IMR-90 (cell line): ENCODE results near the gene NCSTN. TPM values are rescaled to one million over a fixed set of nuclear protein-coding genes. Genes with fewer than 3 reads are reported as not detected.

ENCODE experiments used
- ATAC-seq: fragments of 200-7000 bp; cut with Tn5 transposase; 2 replicates; pipeline ENCODE4 v1.9.1; 2020; ENCODE audit warnings: low read depth, mild to moderate bottlenecking, moderate library complexity
- BruUV-seq: library from RNA; stranded (reverse); fragments of 400-500 nt; replicated peaks from 2 replicates; lab custom pipeline; 2021; lab: Mats Ljungman, UMichigan
- CTCF ChIA-PET: fragments of 300-600 bp; formaldehyde crosslinking; extraction: SDS; loops from one replicate; lab custom pipeline; 2021; ENCODE audit warnings: antibody characterized with exemption; lab: Yijun Ruan, JAX
- POLR2A ChIA-PET: fragments of 300-600 bp; sonication (Branson Sonifier 250); formaldehyde crosslinking; loops from one replicate; lab custom pipeline; 2022; ENCODE audit warnings: antibody characterized with exemption; ENCODE audit not compliant: unreplicated experiment; lab: Charles Lee
- DNase-seq: peaks from one replicate; pipeline ENCODE4 v3.0.0; 2013
- H2AFZ ChIP-seq: replicated peaks from 2 replicates; pipeline ENCODE3; 2013; ENCODE audit warnings: low read length, mild to moderate bottlenecking; ENCODE audit not compliant: poor library complexity
- H2AK5ac ChIP-seq: 2 replicates; pipeline ENCODE4 v1.6.1; 2013; ENCODE audit warnings: low read depth, low read length, inconsistent platforms
- H2AK9ac ChIP-seq: replicated peaks from 2 replicates; pipeline ENCODE3; 2013; ENCODE audit warnings: mild to moderate bottlenecking, low read depth, low read length, moderate library complexity; ENCODE audit not compliant: poor library complexity
- H2BK120ac ChIP-seq: 2 replicates; pipeline ENCODE4 v1.6.1; 2013; ENCODE audit warnings: low read depth, low read length, inconsistent platforms
- H2BK15ac ChIP-seq: 3 replicates; pipeline ENCODE4 v1.6.1; 2013; ENCODE audit warnings: low read depth, low read length, inconsistent platforms
- H2BK20ac ChIP-seq: 2 replicates; pipeline ENCODE4 v1.6.1; 2013; ENCODE audit warnings: low read depth, mild to moderate bottlenecking, inconsistent platforms, low read length, moderate library complexity
- H2BK5ac ChIP-seq: 2 replicates; pipeline ENCODE4 v1.6.1; 2013; ENCODE audit warnings: mild to moderate bottlenecking, low read depth, low read length, inconsistent platforms; ENCODE audit not compliant: poor library complexity, severe bottlenecking
- H3K14ac ChIP-seq: replicated peaks from 2 replicates; pipeline ENCODE4 v1.6.1; 2013; ENCODE audit warnings: low read depth, low read length, inconsistent platforms
- H3K18ac ChIP-seq: 2 replicates; pipeline ENCODE4 v1.6.1; 2013; ENCODE audit warnings: low read depth, low read length, control low read depth
- H3K23ac ChIP-seq: 2 replicates; pipeline ENCODE4 v1.6.1; 2013; ENCODE audit warnings: low read depth, low read length, inconsistent platforms
- H3K27ac ChIP-seq: 2 replicates; pipeline ENCODE4 v1.5.1; 2013; ENCODE audit warnings: mild to moderate bottlenecking, control low read depth, low read length; ENCODE audit not compliant: insufficient read depth
- H3K27me3 ChIP-seq: 2 replicates; pipeline ENCODE4 v1.6.1; 2013; ENCODE audit warnings: low read length; ENCODE audit not compliant: control insufficient read depth, insufficient read depth
- H3K36me3 ChIP-seq: 2 replicates; pipeline ENCODE4 v1.6.1; 2013; ENCODE audit warnings: low read length, mixed read lengths; ENCODE audit not compliant: control insufficient read depth, insufficient read depth
- H3K4ac ChIP-seq: 2 replicates; pipeline ENCODE4 v1.6.1; 2013; ENCODE audit warnings: low read depth, low read length, inconsistent platforms
- H3K4me1 ChIP-seq: 2 replicates; pipeline ENCODE4 v1.6.1; 2013; ENCODE audit warnings: low read length, mixed read lengths; ENCODE audit not compliant: control insufficient read depth, insufficient read depth
- H3K4me2 ChIP-seq: 2 replicates; pipeline ENCODE4 v1.6.1; 2013; ENCODE audit warnings: low read depth, mild to moderate bottlenecking, control low read depth, low read length, moderate library complexity
- H3K4me3 ChIP-seq: 2 replicates; pipeline ENCODE4 v1.5.1; 2013; ENCODE audit warnings: low read depth, mild to moderate bottlenecking, control low read depth, low read length, moderate library complexity; ENCODE audit not compliant: insufficient read depth
- H3K56ac ChIP-seq: 2 replicates; pipeline ENCODE4 v1.6.1; 2013; ENCODE audit warnings: low read length, inconsistent platforms; ENCODE audit not compliant: insufficient read depth; ENCODE audit errors: extremely low read depth
- H3K79me1 ChIP-seq, 2 experiments: 2 replicates each; pipeline ENCODE4 v1.6.1; 2013; ENCODE audit warnings: low read length in 2 of 2, inconsistent platforms in 1 of 2, low read depth in 1 of 2
- H3K9ac ChIP-seq: 2 replicates; pipeline ENCODE4 v1.6.1; 2013; ENCODE audit warnings: low read depth, low read length, control low read depth
- H3K9me1 ChIP-seq: 2 replicates; pipeline ENCODE4 v1.6.1; 2013; ENCODE audit warnings: low read length, inconsistent platforms; ENCODE audit not compliant: insufficient read depth
- H3K9me3 ChIP-seq: 2 replicates; pipeline ENCODE4 v1.6.1; 2013; ENCODE audit warnings: low read length; ENCODE audit not compliant: control insufficient read depth, insufficient read depth
- H4K20me1 ChIP-seq: 2 replicates; pipeline ENCODE4 v1.6.1; 2013; ENCODE audit warnings: low read length, inconsistent platforms; ENCODE audit not compliant: insufficient read depth
- H4K5ac ChIP-seq: 2 replicates; pipeline ENCODE4 v1.6.1; 2013; ENCODE audit warnings: mild to moderate bottlenecking, low read depth, low read length, control low read depth
- H4K8ac ChIP-seq, 2 experiments: 2 replicates each; pipeline ENCODE4 v1.6.1; 2013; ENCODE audit warnings: low read depth in 2 of 2, low read length in 2 of 2, control low read depth in 1 of 2, inconsistent platforms in 1 of 2
- H4K91ac ChIP-seq: 2 replicates; pipeline ENCODE4 v1.6.1; 2013; ENCODE audit warnings: low read depth, low read length, inconsistent platforms; ENCODE audit not compliant: insufficient read depth
- CEBPB ChIP-seq: IDR thresholded peaks from 2 replicates; pipeline ENCODE4 v1.6.1; 2012; ENCODE audit warnings: low read depth, low read length, improper control_type of control experiment
- ELK1 ChIP-seq: fragments of 150-350 bp; IDR thresholded peaks from 2 replicates; pipeline ENCODE4 v1.6.1; 2016; ENCODE audit warnings: low read depth, mild to moderate bottlenecking, low read length, moderate library complexity, borderline replicate concordance
- MAFK ChIP-seq: IDR thresholded peaks from 2 replicates; pipeline ENCODE4 v1.6.1; 2012; ENCODE audit warnings: low read depth, low read length, improper control_type of control experiment
- NFE2L2 ChIP-seq: fragments of 150-350 bp; IDR thresholded peaks from 2 replicates; pipeline ENCODE4 v1.6.1; 2016; ENCODE audit warnings: low read depth, mild to moderate bottlenecking, low read length
- WGBS, 2 experiments: methylation state at CpG; one replicate each; pipeline versions ENCODE4 v1.1.5 to v1.1.7; 2013; ENCODE audit warnings: missing lambda C conversion rate in 2 of 2; ENCODE audit not compliant: insufficient read length in 1 of 2; ENCODE audit errors: extremely low coverage in 2 of 2; 5-methylcytosine and 5-hydroxymethylcytosine counted together
- dilution Hi-C: fragments of 300-500 bp; cut with HindIII; formaldehyde crosslinking; loops from one replicate; pipeline ENCODE4 v1.14.3; 2018; ENCODE audit warnings: low sequenced_read_pairs; ENCODE audit not compliant: unreplicated experiment
- in situ Hi-C: fragments of 300-500 bp; cut with MboI; formaldehyde crosslinking; loops from 3 replicates; pipeline ENCODE4 v1.14.3; 2019; ENCODE audit warnings: low sequenced_read_pairs, inconsistent platforms, mixed read lengths
- intact Hi-C: fragments of 100-400 bp; cut with micrococcal nuclease; formaldehyde crosslinking; loops from 2 replicates; pipeline ENCODE4 v1.10.0; 2022
- polyA plus RNA-seq, 3 experiments: library from polyadenylated mRNA; depleted of rRNA; stranded (reverse); fragments of >200 nt; gene quantifications; 2 replicates each; pipeline ENCODE4 v1.2.3, GENCODE V29; 2012; ENCODE audit warnings: low replicate concordance in 1 of 3
- total RNA-seq: library from RNA; depleted of rRNA; stranded (reverse); fragments of >200 nt; gene quantifications from 2 replicates; pipeline ENCODE4 v1.2.3, GENCODE V29; 2012
- TF ChIP-seq, protein P1 (sequence below): conservative IDR thresholded peaks from 2 replicates; pipeline ENCODE4 v1.5.1; 2012; ENCODE audit warnings: mild to moderate bottlenecking, low read depth, low read length, improper control_type of control experiment

Gene NCSTN
- total and polyA plus RNA-seq, 2 of the 4 experiments (the other 2 are of a cell fraction): 60.2 to 182 TPM

DNA sequence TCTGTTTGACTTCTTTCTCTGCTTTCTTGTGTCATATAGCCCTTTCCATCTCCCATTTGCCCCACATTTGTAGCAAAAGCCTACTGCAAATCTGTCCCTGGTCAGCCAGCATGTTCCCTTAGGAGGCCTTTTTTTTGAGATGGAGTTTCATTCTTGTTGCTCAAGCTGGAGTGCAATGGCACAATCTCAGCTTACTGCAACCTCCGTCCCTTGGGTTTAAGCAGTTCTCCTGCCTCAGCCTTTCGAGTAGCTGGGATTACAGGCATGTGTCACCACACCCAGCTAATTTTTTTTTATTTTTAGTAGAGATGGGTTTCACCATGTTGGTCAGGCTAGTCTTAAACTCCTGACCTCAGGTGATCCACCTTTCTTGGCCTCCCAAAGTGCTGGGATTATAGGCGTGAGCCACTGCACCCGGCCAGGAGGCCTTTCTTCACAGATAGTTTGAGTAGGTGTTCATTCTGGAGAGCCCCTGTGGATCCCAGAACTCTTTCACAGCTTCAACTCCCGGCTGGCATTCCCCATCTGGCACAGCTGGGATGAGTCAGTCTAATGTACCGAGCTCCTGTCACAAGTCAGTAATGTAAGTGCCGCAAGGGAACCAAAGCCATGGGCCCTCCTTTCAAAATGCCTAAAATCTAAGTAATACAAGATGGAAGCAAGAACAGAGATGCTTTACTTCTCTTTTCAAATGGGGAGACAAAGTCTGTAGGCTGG is 14.3 kb downstream of the NCSTN start:
- Histone ChIP-seq H3K9me3 (no peaks in the 10 kb centered on the region), H3K23ac (no peak overlapping the region), H3K56ac (no peak overlapping the region), H3K27ac (no peak overlapping the region), H4K91ac (no peak overlapping the region), H3K79me1 (no peaks in the 10 kb centered on the region), H3K4me1 (peaks cover 2% of the 10 kb centered on the region; the same call in 1 of the 2 replicates), H3K4me2 (no peak overlapping the region), H2BK5ac (no peak overlapping the region), H3K4me3 (no peak overlapping the region), H3K18ac (no peak overlapping the region), H2AFZ (no peak overlapping the region), H3K14ac (no peak overlapping the region), H2BK120ac (no peak overlapping the region), H4K8ac (no peak overlapping the region), H2AK5ac (no peak overlapping the region), H3K9me1 (no peaks in the 10 kb centered on the region; the same call in 1 of the 2 replicates), H2BK15ac (no peak overlapping the region), H3K9ac (no peak overlapping the region), H3K4ac (no peak overlapping the region), H2BK20ac (no peak overlapping the region), H3K27me3 (no peaks in the 10 kb centered on the region), H4K5ac (no peak overlapping the region), H3K36me3 (peaks cover 57% of the 10 kb centered on the region), H2AK9ac (no peak overlapping the region), H4K20me1 (no peaks in the 10 kb centered on the region; the same call in 1 of the 2 replicates)
- dilution Hi-C loops: no loop called here
- WGBS, 2 experiments: no CpG with 5 or more reads among the region's 7 CpGs
- intact Hi-C loops: no loop called here
- no TSS peak for BruUV-seq
- POLR2A ChIA-PET: no interaction called here
- no peak for DNase-seq
- TF ChIP-seq MAFK: no peak
- no peak for TF ChIP-seq NFE2L2
- no peak for TF ChIP-seq ELK1
- TF ChIP-seq, protein P1, sequence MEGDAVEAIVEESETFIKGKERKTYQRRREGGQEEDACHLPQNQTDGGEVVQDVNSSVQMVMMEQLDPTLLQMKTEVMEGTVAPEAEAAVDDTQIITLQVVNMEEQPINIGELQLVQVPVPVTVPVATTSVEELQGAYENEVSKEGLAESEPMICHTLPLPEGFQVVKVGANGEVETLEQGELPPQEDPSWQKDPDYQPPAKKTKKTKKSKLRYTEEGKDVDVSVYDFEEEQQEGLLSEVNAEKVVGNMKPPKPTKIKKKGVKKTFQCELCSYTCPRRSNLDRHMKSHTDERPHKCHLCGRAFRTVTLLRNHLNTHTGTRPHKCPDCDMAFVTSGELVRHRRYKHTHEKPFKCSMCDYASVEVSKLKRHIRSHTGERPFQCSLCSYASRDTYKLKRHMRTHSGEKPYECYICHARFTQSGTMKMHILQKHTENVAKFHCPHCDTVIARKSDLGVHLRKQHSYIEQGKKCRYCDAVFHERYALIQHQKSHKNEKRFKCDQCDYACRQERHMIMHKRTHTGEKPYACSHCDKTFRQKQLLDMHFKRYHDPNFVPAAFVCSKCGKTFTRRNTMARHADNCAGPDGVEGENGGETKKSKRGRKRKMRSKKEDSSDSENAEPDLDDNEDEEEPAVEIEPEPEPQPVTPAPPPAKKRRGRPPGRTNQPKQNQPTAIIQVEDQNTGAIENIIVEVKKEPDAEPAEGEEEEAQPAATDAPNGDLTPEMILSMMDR: no peak
- no peak for TF ChIP-seq CEBPB
- in situ Hi-C loops: loop anchor here (10.0 kb wide), 1 partner anchor 263 kb away; the partner anchor contains the start of gene IGSF8
- CTCF ChIA-PET: interaction anchor here (1.3 kb wide), 1 partner anchor 19 kb away, joined by 5 read pairs; no protein-coding TSS in a partner anchor
- ATAC-seq: no peak
